MM.1S (cell line): Measurements from ENCODE around the gene ITGA7.

Experiments used
- DNase-seq: peaks from one replicate; pipeline ENCODE4 v3.0.0-alpha.2; 2015
- H2AFZ ChIP-seq: fragments of 300-600 bp; sonication (generic); 2 replicates; pipeline ENCODE4 v1.6.0; 2016; ENCODE audit warnings: antibody characterized with exemption, low read length
- H3F3A ChIP-seq: fragments of 300-600 bp; sonication (generic); 2 replicates; pipeline ENCODE4 v1.6.1; 2016; ENCODE audit warnings: mild to moderate bottlenecking, antibody characterized with exemption, low read length, moderate library complexity, mixed read lengths; ENCODE audit not compliant: insufficient read depth
- H3K27ac ChIP-seq: fragments of 300-600 bp; sonication (generic); 2 replicates; pipeline ENCODE4 v1.5.1; 2016; ENCODE audit warnings: mild to moderate bottlenecking, low read length
- H3K27me3 ChIP-seq: fragments of 300-600 bp; sonication (generic); replicated peaks from 2 replicates; pipeline ENCODE4 v1.6.0; 2016; ENCODE audit warnings: low read length; ENCODE audit not compliant: insufficient read depth
- H3K36me3 ChIP-seq: fragments of 300-600 bp; sonication (generic); replicated peaks from 2 replicates; pipeline ENCODE4 v1.6.1; 2016; ENCODE audit warnings: mild to moderate bottlenecking, low read length, mixed read lengths; ENCODE audit not compliant: insufficient read depth
- H3K4me1 ChIP-seq: fragments of 300-600 bp; sonication (generic); 2 replicates; pipeline ENCODE4 v1.6.1; 2016; ENCODE audit warnings: low read length, mixed read lengths
- H3K4me2 ChIP-seq: fragments of 300-600 bp; sonication (generic); 2 replicates; pipeline ENCODE4 v1.6.0; 2016; ENCODE audit warnings: low read depth, low read length
- H3K4me3 ChIP-seq: fragments of 300-600 bp; sonication (generic); 2 replicates; pipeline ENCODE4 v1.5.1; 2016; ENCODE audit warnings: low read length, mixed read lengths
- H3K79me2 ChIP-seq: fragments of 300-600 bp; sonication (generic); 2 replicates; pipeline ENCODE4 v1.6.1; 2016; ENCODE audit warnings: mixed run types, low read length, mixed read lengths
- H3K9ac ChIP-seq: fragments of 300-600 bp; sonication (generic); 2 replicates; pipeline ENCODE4 v1.6.1; 2016; ENCODE audit warnings: low read length, mixed read lengths
- H3K9me2 ChIP-seq: fragments of 300-600 bp; sonication (generic); replicated peaks from 2 replicates; pipeline ENCODE4 v1.6.1; 2016; ENCODE audit warnings: mild to moderate bottlenecking, low read length, mixed read lengths; ENCODE audit not compliant: insufficient read depth
- H3K9me3 ChIP-seq: fragments of 300-600 bp; sonication (generic); replicated peaks from 2 replicates; pipeline ENCODE4 v1.6.1; 2016; ENCODE audit warnings: mild to moderate bottlenecking, low read length, mixed read lengths; ENCODE audit not compliant: insufficient read depth
- H4K20me1 ChIP-seq: fragments of 300-600 bp; sonication (generic); 2 replicates; pipeline ENCODE4 v1.6.1; 2016; ENCODE audit warnings: mild to moderate bottlenecking, low read length, moderate library complexity, mixed read lengths; ENCODE audit not compliant: insufficient read depth
- EZH2 ChIP-seq: fragments of 300-600 bp; sonication (generic); optimal IDR thresholded peaks from 2 replicates; pipeline ENCODE3; 2017; ENCODE audit warnings: low read depth, mild to moderate bottlenecking, antibody characterized with exemption, low read length, mixed read lengths
- EZH2phosphoT487 ChIP-seq: fragments of 300-600 bp; sonication (generic); IDR thresholded peaks from 2 replicates; pipeline ENCODE4 v1.6.1; 2018; ENCODE audit warnings: antibody characterized with exemption, low read length
- TF ChIP-seq, protein P1 (sequence below): fragments of 300-600 bp; sonication (generic); IDR thresholded peaks from 2 replicates; pipeline ENCODE4 v1.5.1; 2016; ENCODE audit warnings: antibody characterized with exemption, low read length, mixed read lengths

The ITGA7 gene

GRCh38 chr12:55673638-55674037 lies 34.1 kb downstream of the ITGA7 start:
- no peak for TF ChIP-seq EZH2phosphoT487
- no peak for TF ChIP-seq EZH2
- TF ChIP-seq, protein P1, sequence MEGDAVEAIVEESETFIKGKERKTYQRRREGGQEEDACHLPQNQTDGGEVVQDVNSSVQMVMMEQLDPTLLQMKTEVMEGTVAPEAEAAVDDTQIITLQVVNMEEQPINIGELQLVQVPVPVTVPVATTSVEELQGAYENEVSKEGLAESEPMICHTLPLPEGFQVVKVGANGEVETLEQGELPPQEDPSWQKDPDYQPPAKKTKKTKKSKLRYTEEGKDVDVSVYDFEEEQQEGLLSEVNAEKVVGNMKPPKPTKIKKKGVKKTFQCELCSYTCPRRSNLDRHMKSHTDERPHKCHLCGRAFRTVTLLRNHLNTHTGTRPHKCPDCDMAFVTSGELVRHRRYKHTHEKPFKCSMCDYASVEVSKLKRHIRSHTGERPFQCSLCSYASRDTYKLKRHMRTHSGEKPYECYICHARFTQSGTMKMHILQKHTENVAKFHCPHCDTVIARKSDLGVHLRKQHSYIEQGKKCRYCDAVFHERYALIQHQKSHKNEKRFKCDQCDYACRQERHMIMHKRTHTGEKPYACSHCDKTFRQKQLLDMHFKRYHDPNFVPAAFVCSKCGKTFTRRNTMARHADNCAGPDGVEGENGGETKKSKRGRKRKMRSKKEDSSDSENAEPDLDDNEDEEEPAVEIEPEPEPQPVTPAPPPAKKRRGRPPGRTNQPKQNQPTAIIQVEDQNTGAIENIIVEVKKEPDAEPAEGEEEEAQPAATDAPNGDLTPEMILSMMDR, result no peak
- H3K4me3 ChIP-seq, result no peak overlapping the region
- no peaks in the 10 kb centered on the region for H3K36me3 ChIP-seq
- no peaks in the 10 kb centered on the region for H3K9me2 ChIP-seq
- H3K9ac ChIP-seq, result no peak overlapping the region
- no peaks in the 10 kb centered on the region for H4K20me1 ChIP-seq
- no peak for DNase-seq
- H3K4me1 ChIP-seq, result no peaks in the 10 kb centered on the region
- no peaks in the 10 kb centered on the region for H3K79me2 ChIP-seq
- H3K4me2 ChIP-seq, result peak overlapping the region; percentile 8; the same call in 1 of the 2 replicates
- peak overlapping the region; percentile 40 for H2AFZ ChIP-seq
- no peaks in the 10 kb centered on the region for H3K9me3 ChIP-seq
- H3F3A ChIP-seq, result no peaks in the 10 kb centered on the region
- no peaks in the 10 kb centered on the region for H3K27me3 ChIP-seq
- H3K27ac ChIP-seq, result no peak overlapping the region; the same call in 1 of the 2 replicates

GRCh38 chr12:55671746-55672145 lies 36.0 kb downstream of the ITGA7 start:
- H3K27ac ChIP-seq, result no peak overlapping the region
- no peaks in the 10 kb centered on the region for H3K36me3 ChIP-seq
- no peaks in the 10 kb centered on the region for H3K79me2 ChIP-seq
- H3K4me3 ChIP-seq, result no peak overlapping the region
- no peaks in the 10 kb centered on the region for H3K9me2 ChIP-seq
- no peak for TF ChIP-seq EZH2phosphoT487
- TF ChIP-seq, protein P1, result no peak
- no peak for TF ChIP-seq EZH2
- H3K4me1 ChIP-seq, result no peaks in the 10 kb centered on the region
- H3K4me2 ChIP-seq, result no peak overlapping the region
- H3K27me3 ChIP-seq, result no peaks in the 10 kb centered on the region
- no peak for DNase-seq
- H4K20me1 ChIP-seq, result no peaks in the 10 kb centered on the region
- no peak overlapping the region for H3K9ac ChIP-seq
- no peaks in the 10 kb centered on the region for H3K9me3 ChIP-seq
- H3F3A ChIP-seq, result no peaks in the 10 kb centered on the region
- H2AFZ ChIP-seq, result no peak overlapping the region

DNA sequence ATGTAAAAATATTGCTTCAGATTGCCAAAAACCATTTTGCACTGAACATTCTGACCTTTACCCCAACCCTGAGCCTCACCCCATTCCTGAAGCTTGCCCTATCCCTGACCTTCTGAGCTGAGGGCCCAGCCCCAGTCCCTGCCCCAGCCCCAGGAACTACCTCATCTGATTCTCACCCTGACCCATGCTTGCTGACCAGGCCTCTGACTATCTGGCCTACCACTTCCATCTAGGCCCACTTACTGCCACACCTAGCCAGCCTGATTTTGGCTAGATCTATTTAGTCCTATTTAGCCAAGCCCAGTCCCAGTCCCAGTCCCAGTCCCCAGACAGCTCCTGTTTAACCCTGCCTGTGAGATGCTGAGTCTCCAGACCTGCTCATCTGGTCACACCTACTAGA lies 37.4 kb downstream of the ITGA7 start:
- no peak for DNase-seq
- H3K4me1 ChIP-seq, result no peaks in the 10 kb centered on the region
- no peak overlapping the region for H2AFZ ChIP-seq
- H3K9me3 ChIP-seq, result no peaks in the 10 kb centered on the region
- H4K20me1 ChIP-seq, result no peaks in the 10 kb centered on the region
- H3K79me2 ChIP-seq, result no peaks in the 10 kb centered on the region
- no peaks in the 10 kb centered on the region for H3F3A ChIP-seq
- H3K4me2 ChIP-seq, result no peak overlapping the region
- no peak overlapping the region for H3K4me3 ChIP-seq
- H3K27ac ChIP-seq, result no peak overlapping the region
- no peak overlapping the region for H3K9ac ChIP-seq
- no peaks in the 10 kb centered on the region for H3K36me3 ChIP-seq
- TF ChIP-seq EZH2phosphoT487 (no peak), EZH2 (no peak)
- TF ChIP-seq, protein P1, result no peak
- no peaks in the 10 kb centered on the region for H3K9me2 ChIP-seq
- H3K27me3 ChIP-seq, result no peaks in the 10 kb centered on the region
